Fibroblast of skin of left quadriceps (primary cell): ENCODE data around the gene AACS.
"Not testable (repeated sequence)": the region's sequence is repeated elsewhere in the genome, so short reads cannot be mapped to it uniquely, and the experiment has no call there.

Experiments used
- DNase-seq, 2 experiments: peaks; one replicate each; pipeline ENCODE4 v3.0.0-alpha.2; 2013; ENCODE audit warnings: low read depth in 2 of 2

Gene AACS, protein sequence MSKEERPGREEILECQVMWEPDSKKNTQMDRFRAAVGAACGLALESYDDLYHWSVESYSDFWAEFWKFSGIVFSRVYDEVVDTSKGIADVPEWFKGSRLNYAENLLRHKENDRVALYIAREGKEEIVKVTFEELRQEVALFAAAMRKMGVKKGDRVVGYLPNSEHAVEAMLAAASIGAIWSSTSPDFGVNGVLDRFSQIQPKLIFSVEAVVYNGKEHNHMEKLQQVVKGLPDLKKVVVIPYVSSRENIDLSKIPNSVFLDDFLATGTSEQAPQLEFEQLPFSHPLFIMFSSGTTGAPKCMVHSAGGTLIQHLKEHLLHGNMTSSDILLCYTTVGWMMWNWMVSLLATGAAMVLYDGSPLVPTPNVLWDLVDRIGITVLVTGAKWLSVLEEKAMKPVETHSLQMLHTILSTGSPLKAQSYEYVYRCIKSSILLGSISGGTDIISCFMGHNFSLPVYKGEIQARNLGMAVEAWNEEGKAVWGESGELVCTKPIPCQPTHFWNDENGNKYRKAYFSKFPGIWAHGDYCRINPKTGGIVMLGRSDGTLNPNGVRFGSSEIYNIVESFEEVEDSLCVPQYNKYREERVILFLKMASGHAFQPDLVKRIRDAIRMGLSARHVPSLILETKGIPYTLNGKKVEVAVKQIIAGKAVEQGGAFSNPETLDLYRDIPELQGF

DNA sequence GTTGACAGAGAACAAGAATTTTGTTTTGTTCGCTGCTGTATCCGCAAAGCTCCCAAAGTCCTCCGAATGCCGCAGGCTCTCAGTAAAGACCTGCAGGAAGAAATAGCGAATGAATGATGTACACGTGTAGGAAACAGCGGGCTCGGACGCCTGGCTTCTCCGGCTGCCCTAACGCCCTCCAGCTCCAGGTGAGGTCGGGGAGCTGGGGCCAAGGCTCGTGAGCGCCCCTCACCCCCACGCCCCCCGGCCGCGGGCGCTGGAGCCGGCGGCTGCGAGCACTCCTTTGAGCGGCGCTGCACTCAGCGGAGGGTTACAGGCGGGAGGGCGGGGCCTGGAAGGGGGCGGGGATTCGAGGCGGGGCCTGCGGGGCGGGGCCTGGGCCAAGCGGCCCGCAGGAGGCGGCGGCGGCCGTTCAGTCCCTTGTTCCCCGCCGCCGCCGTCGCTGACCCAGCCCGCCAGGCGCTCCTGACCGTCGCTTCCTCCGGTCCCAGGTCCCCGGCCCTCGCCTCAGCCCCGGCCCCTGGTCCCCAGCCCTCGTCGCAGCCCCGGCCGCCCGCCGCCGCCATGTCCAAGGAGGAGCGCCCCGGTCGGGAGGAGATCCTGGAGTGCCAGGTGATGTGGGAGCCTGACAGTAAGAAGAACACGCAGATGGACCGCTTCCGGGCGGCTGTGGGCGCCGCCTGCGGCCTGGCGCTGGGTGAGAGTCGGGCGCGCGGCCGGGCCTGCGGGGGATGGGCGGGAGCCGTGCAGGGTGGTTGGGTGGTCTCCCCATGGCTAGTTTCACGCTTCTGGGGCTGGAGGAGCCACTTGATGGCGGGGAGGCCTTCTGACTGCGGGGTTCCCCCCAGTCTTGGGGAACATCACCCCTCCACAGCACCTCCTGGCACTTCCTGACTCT is at the start of gene AACS:
AACS (plus strand) TSS at position 415 of the 898 bp plus-strand sequence; CDS start at position 565, 150 bp downstream.
- peak; percentile 34 to 41 for DNase-seq

DNA sequence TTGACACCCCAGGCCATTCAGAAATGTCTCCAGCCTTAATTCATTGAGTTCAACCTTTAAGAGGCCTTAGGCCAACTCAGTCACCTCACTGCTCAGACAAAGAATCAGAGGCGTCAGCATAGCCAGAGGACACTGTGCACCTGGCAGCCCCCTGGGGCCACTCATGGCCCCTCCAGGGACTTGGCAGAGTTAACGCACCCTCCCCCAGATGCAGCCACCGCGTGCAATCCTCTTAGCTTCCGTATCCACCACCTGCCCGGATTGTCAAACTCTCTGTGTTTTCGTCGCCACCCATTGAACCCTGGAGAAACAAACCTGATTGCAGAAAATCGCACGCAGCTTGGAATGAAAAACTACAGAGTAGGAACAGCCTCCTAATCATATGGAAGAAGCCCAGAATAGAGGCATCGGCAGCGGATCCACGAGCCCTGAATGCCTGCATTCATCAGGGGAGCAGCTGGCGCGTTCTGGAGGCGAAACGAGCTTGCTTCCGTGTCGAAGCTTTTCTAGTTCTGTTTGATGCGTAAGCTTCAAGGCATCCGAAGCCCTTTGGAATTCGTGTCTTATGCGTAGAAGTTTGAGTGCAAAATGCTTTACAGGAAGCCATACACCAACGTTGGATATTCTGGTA is 49.4 kb upstream of the AACS start:
- DNase-seq = no peak

DNA sequence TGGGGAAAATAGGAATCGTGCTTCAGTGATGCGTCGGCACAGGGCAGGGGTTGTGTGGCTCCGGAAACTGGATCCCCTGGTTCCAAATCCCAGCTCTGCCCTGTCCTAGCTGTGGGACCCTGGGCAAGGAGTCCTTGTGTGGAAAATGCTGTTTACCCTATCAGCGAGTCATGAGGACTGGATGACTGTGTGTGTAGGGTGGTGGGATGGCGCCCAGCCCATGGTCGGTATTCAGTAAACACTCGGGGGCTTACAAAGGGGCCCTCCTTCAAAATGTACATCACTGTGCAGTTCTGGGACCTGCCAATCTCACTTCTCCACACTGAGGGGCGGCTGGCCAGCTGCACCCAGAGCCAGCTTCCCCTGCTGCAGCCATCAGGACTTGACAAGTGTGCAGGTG is 47.4 kb upstream of the AACS start:
- no peak for DNase-seq

DNA sequence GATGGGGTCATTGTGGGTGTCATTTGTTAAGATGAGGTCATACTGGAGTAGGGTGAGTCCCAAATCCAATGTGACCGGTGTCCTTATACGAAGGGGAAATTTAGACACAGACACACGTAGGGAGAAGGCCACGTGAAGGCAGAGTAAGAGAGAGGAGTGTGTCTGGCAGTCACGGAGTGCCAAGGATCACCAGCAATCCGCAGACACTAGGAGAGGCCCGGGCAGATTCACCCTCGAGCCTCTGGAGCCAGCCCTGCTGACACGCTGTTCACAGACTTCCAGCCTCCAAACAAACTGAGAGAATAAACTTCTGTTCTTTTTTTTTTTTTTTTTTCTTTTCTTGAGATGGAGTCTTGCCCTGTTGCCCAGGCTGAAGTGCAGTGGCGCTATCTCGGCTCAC is 46.9 kb upstream of the AACS start:
- no peak for DNase-seq

DNA sequence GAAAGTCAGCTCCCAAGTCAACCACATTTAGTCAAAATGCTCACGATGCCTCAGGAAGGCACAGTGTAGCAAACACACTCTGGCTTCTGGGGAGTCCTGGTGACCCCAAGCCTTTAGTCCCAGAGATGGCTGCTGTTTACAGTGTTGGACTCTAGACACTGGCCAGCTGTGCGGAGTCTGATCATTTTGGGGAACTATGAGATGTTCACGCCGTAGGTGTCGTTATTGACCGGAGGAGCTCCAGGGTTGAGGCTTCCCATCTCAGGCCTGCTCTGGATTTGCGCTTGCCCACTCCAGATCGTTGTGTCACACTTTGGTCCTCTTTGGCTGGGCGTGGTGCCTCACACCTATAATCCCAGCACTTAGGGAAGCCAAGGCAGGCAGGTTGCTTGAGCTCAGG is 44.1 kb upstream of the AACS start:
- no peak for DNase-seq

DNA sequence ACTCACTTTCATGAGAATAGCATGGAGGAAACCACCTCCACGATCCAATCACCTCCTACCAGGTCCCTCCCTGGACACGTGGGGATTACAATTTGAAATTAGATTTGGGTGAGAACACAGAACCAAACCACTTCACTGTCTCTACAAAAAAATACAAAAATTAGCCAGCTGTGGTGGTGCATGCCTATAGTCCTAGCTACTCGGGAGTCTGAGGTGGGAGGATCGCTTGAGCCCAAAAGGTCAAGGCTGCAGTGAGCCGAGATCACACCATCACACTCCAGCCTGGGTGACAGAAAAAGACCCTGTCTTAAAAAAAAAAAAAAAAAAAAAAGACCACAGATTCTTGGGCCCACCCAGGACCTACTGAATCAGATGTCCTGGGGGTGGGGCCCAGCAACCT is 43.5 kb upstream of the AACS start:
- DNase-seq = no peak

DNA sequence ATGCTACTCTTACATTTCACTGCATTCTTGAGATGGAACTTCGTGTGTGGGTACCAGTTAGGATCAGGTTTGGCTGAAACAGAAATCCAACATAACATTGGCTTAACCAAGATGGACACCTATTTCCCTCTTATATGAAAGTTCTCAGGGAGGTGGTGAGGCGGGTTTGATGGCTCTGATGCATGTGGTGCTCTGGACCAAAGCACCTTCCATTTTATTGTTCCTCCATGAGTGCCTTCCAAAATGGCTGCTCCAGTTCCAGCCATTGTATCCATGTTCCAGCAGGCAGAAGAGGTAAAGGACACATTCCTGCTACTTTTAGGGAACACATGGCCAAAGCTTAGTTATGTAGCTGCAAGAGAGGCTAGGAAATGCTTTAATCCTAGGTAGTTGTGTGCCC is 42.2 kb upstream of the AACS start:
- no peak for DNase-seq

DNA sequence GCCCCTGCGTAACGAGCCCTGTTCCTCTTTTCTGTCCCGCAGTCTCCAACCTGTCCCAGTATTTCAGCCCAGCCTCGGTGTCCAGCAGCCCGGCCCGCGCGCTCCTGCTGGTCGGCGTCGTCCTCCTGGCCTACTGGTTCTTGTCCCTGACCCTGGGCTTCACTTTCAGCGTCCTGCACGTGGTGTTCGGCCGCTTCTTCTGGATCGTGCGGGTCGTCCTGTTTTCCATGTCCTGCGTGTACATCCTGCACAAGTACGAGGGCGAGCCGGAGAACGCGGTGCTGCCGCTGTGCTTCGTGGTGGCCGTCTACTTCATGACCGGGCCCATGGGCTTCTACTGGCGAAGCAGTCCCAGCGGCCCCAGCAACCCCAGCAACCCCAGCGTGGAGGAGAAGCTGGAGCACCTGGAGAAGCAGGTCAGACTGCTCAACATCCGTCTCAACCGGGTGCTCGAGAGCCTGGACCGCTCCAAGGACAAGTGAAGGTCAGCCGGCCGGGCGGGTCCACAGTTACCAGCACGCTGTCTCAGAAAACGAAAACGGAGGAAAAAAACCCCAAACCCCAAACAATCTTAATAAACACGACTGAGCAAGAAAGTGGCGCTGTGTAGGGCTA is 40.2 kb upstream of the AACS start:
- DNase-seq = no peak

DNA sequence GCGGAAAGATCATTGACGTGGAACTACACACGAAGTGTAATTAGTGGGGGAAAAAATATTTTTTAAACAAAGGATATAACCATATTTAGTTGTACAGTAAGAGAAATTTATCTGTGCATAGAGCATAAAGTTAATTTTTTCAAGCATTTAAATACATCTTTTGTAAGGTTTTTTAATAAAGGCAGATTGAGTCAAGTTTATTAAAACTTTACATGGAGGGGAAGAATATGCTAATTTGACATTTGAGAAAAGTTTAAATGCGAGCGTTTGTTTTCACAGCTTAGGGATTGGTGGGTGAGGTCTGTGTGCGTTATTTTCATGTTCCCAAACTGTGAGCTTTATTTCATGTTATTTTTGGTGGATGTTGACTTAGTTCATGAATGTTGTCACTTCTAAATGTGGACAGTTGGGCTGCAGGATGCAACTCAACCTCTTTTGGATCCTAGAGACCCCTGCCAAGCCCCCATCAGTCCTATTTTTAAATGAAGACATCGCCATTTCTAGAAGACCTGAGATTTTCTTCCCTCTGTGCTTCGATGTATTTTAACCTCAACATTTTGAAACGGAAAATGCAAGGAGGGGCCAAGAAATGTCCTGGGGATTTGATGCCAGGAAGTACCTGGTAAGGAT is 39.5 kb upstream of the AACS start:
- no peak for DNase-seq

DNA sequence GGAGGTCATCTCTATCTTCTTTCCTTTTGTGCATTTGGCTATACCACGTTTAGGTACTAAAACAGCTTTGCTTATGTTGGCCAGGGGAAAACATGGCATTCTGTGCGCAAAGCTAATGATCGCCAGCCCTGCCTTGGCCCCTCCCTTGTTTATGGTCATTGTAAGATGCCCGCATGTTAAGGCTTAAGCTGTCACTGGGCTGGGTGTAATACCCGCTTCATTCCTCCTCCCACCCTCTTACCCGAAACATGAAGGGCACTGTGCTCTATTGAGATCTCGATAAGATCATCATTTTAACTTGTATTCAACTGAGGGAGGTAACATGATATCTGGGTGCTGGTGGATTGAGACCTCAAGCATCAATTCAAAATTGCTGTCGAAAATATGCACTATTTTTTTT is 37.1 kb upstream of the AACS start:
- no peak for DNase-seq

DNA sequence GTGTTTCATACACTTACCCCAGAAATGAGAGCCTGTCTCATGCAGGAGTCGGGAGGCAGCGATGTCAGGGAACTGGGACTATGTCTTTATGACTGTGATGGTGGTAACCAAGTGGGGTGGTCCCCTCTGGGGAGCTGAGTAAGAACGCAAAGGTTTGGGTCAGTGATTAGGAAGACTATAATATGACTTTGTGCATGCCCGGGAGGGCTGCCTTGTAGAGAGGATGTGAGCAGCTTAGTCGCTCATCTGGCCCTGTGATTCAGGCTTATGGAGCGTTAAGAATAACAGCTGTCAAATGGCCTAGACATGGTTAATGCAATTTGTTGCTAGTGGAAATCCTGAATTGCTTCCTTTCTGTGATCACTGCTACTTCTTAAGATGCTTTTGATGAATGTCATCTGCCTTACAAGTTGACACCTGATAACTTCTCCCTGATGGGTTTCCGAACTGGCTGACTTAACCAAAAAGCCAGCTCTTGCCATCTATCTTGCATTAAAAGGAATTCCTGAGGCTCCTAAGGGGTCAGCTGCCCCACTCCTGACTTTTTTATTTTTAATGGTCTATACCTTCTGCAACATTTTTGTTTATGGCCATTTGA is 35.4 kb upstream of the AACS start:
- DNase-seq = no peak

DNA sequence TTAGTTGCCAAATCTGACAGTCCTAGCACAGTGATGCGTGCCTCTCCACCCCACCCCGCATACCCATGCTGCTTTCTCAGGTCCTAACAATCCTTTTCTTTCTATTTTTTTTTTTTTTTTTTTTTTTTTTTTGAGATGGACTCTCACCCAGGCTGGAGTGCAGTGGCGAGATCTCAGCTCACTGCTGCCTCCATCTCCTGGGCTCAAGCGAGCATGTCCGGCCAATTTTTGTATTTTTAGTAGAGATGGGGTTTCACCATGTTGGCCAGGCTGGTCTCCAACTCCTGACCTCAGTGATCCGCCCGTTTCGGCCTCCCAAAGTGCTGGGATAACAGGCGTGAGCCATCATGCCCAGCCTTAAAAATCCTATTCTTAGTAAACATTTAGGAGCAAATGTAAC is 33.8 kb upstream of the AACS start:
- not testable (repeated sequence) for DNase-seq

DNA sequence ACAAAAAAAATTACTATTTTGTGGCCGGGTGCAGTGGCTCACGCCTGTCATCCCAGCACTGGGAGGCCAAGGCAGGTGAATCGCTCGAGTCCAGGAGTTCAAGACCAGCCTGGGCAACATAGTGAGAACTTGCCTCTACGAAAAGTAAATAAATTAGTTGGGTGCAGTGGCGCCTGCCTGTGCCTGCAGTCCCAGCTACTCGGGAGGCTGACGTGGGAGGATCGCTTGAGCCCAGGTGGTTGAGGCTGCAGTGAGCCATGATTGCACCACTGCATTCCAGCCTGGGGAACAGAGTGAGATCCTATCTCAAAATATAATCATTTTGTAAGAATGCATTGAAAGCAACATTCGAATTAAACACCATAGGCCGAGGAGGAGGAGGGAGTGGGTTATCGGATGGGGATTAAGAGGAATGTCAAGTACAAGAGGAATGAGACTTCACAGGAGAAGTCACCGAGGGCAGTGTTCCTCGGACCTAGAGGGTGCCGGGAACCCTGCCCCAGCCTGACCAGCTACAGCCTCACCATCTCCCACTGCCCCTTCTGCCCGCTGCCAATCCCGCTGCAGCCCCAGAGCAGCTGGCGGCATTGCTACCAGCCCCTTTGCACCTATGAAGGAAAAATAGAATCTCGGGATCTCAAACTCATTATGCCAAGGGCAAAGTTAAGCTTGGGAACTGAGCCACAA is 32.6 kb upstream of the AACS start:
- no peak for DNase-seq

DNA sequence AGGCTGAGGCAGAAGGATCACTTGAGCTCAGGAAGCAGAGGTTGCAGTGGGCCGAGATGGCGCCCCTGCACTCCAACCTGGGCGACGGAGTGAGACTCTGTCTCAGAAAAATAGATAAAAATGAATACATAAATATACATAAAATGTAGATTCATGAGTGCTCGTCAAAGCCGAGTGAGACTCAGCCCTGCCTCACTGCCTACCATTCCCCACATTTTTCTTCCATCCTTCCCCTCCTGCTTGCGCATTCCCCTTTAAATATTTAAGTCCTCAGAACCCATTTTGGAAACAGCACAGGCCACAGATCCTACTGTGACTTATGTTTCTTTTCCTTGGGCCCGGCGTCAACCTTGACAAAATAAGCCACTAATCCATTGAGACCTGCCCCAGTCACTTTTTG is 31.9 kb upstream of the AACS start:
- no peak for DNase-seq

DNA sequence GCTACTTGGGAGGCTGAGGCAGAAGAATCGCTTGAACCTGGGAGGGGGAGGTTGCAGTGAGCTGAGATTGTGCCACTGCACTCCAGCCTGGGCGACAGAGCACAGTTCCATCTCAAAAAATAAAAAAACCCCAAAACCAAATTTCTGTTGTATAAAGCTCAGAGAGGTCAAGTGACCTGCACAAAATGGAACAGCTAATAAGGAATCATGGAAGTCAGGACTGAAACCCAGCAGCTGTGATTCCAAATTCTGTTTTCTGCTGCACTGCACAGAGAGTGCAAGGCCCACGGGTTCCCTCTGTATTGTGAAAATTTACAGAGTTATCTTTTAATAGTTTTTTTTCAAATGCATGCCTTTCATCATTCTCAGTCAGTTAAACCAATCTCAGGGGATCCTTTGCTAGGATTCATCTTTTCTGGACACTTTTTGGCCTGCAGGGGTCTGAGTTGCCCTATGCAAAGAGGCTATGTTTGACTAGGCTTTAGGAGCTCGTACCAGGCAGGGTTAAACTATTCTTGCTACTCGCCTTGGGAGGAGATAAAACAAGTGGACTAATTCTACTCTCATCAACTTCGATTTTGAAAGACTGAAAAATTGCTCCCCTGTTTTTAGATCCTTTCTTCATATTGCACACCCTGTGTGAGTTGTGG is 26.1 kb upstream of the AACS start:
- DNase-seq = no peak

DNA sequence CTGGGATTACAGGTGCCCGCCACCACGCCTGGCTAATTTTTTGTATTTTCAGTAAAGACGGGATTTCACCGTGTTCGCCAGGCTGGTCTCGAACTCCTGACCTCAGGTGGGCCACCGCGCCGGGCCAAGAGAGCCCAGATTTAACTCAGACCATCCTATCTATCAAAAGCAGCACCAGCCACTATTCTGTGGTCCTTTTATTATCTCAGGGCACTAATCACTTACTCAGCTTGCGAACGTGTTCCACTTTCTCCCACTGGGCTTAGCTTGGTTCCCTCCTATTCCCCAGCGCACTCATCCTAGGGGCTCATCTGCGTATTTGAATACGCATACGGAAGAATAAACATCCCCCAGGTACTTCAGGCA is 16.2 kb upstream of the AACS start:
- no peak for DNase-seq

DNA sequence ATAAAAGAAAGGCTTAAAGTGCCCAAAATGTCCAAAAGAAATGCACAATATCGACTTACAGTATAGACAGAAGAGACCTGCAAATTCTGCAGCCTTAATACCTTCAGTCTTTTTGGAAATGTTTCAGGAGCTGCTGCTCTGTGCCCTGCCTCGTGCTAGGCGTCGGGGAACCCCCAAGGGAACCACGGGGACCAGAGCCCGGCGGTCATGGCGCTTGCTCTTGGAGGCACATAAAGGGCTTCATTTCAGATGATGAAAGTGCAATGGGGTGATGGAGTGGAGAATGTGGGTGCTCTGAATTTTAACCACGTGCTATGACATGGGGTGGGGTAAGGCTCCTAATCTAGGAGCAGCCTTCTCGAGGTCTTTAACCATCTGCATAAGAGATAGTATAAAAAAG is 14.8 kb upstream of the AACS start:
- DNase-seq = no peak

DNA sequence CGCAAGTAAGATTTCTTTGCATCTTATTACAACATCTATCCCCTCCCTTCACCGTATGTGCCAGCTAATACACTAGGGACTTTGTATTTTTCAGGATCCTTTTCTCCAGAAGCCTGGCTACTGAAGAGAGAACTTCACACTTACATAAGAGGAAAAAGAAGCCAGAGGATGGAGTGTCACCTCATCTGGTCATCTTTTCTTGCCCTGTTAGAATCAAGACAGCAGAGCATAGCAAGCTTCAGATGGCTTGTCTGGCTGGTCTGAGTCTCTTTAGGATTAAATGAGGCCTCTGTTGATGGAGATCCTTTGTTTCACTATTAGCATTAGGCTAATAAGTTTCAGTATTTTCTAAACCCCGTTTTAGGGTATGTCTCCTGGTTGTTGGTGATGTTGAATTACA is 14.4 kb upstream of the AACS start:
- DNase-seq = no peak

DNA sequence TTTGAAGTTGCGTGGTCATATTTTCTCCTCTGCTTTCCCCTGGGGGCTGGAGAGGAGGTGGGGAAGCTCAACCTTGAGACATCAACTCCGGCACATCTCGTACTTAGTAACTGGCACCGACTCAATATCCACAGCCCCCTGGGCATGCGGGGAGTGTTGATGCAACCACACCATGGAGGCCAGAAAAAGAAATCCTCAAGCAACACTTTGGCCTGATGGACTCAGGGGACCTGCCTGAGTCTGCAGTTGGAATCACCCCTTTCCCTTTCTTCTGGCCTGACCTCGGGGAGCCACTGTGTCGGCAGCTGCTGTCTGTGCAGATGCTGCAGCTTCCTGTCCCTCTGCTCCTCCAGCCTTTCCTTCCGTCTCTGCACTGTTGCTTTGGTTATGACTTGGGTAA is 11.4 kb upstream of the AACS start:
- DNase-seq = no peak

DNA sequence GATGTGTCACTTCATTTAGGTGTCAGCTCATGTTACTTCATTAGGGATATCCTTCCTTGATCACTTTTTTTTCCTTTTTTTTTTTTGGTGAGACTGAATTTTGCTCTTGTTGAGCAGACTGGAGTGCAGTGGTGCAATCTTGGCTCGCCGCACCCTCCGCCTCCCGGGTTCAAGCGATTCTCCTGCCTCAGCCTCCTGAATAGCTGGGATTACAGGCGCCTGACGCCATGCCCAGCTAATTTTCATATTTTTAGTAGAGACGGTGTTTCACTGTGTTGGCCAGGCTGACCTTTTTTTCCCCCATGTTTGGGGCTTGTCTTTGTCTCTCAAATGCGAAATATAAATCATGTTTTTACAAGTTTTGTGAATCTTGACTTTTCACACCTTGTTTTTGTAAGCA is 9.6 kb upstream of the AACS start:
- DNase-seq = no peak
